ENCODE measurements around the gene WSCD1.

DNA sequence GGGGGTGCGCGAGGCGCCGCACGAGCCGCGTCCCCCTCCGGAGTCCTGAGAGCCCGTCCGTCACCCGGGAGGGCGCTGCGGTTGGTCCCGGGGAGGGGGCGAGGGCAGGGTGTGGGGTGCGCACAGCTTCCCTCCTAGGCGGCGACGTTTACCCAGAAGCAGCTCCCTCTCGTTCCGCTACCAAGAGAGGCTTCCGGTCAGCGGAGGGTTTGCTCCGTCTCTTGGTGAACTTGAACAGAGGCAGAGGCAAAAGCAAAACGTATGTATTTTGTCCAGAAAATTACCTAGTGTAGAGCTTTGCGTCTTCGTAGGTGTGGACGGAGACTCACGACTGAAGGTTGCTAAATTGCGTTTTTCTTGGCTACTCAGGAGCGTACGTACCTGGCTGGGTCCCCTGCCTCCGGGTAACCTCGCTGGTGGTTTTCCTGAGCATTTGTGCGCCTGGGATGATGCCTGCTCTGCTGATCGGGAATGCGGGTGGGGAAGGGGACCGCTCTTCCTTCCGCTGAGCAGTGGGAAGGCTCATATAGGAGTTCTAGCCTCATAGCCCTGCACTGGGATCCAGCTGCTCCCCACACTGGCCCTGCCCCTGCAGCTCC, 833 bp downstream of the WSCD1 start:
- TF ChIP-seq POLR2A (IDR thresholded peaks at IDR 0.05): no peak
- TF ChIP-seq, protein P1, sequence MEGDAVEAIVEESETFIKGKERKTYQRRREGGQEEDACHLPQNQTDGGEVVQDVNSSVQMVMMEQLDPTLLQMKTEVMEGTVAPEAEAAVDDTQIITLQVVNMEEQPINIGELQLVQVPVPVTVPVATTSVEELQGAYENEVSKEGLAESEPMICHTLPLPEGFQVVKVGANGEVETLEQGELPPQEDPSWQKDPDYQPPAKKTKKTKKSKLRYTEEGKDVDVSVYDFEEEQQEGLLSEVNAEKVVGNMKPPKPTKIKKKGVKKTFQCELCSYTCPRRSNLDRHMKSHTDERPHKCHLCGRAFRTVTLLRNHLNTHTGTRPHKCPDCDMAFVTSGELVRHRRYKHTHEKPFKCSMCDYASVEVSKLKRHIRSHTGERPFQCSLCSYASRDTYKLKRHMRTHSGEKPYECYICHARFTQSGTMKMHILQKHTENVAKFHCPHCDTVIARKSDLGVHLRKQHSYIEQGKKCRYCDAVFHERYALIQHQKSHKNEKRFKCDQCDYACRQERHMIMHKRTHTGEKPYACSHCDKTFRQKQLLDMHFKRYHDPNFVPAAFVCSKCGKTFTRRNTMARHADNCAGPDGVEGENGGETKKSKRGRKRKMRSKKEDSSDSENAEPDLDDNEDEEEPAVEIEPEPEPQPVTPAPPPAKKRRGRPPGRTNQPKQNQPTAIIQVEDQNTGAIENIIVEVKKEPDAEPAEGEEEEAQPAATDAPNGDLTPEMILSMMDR (IDR thresholded peaks at IDR 0.05): no peak
